Stimulated activated CD4-positive, alpha-beta T cell treated with anti-CD3 and anti-CD28 coated beads, Interleukin-4, amount 100 ng/mL, for 1 hour (primary cell): ENCODE measurements around the gene DHX57.

Source experiments
- DNase-seq: peaks from one replicate; pipeline ENCODE4 v3.0.0-alpha.2; 2020

The DHX57 gene

GRCh38 chr2:38875576-38876367 is at the start of gene DHX57, which contains the start of gene MORN2:
Gene DHX57 (minus strand): TSS chr2:38875934. CDS start chr2:38868405, 7,529 bp downstream.
Gene MORN2 (plus strand): TSS chr2:38875976.
- peak; percentile 80 for DNase-seq

- DNase-seq: no peak
Measured at GRCh38 chr2:38922902-38923301, 47.2 kb upstream of the DHX57 start.

- no peak for DNase-seq
Measured at GRCh38 chr2:38922389-38922788, 46.7 kb upstream of the DHX57 start.

- DNase-seq: no peak
Measured at GRCh38 chr2:38912619-38913018, 36.9 kb upstream of the DHX57 start.

GRCh38 chr2:38911191-38911590 is 35.5 kb upstream of the DHX57 start:
- DNase-seq: no peak

GRCh38 chr2:38909872-38910271 is 34.1 kb upstream of the DHX57 start:
- no peak for DNase-seq

- DNase-seq: no peak
Measured at GRCh38 chr2:38907743-38908562, 32.2 kb upstream of the DHX57 start.

GRCh38 chr2:38907242-38907641 is 31.5 kb upstream of the DHX57 start:
- DNase-seq: no peak

GRCh38 chr2:38905251-38905650 is 29.5 kb upstream of the DHX57 start:
- DNase-seq: no peak

- no peak for DNase-seq
Measured at GRCh38 chr2:38900726-38901125, 25.0 kb upstream of the DHX57 start.

- no peak for DNase-seq
Measured at GRCh38 chr2:38898256-38898655, 22.5 kb upstream of the DHX57 start.

GRCh38 chr2:38892819-38893218 is 17.1 kb upstream of the DHX57 start:
- no peak for DNase-seq

GRCh38 chr2:38889575-38889974 is 13.8 kb upstream of the DHX57 start, which contains the start of gene ARHGEF33:
Gene ARHGEF33 (plus strand): TSS chr2:38889875. CDS start chr2:38919448, 29,573 bp downstream.
- DNase-seq: no peak

- DNase-seq: no peak
Measured at GRCh38 chr2:38889045-38889444, 13.3 kb upstream of the DHX57 start.

GRCh38 chr2:38887902-38888554 is 12.3 kb upstream of the DHX57 start:
- DNase-seq: no peak

GRCh38 chr2:38887347-38887746 is 11.6 kb upstream of the DHX57 start:
- no peak for DNase-seq

- no peak for DNase-seq
Measured at GRCh38 chr2:38886063-38886462, 10.3 kb upstream of the DHX57 start.

- DNase-seq: no peak
Measured at GRCh38 chr2:38876407-38876806, 673 bp upstream of the DHX57 start.

GRCh38 chr2:38875227-38875575 is 533 bp downstream of the DHX57 start:
- no peak for DNase-seq

- no peak for DNase-seq
Measured at GRCh38 chr2:38873763-38874162, 2.0 kb downstream of the DHX57 start.

GRCh38 chr2:38871432-38871831 is 4.3 kb downstream of the DHX57 start:
- DNase-seq: no peak

- DNase-seq: no peak
Measured at GRCh38 chr2:38866773-38867443, 8.8 kb downstream of the DHX57 start.
